GM18951 (cell line): ENCODE measurements around the gene EFCAB8.

Experiments used
- POLR2A ChIP-seq: IDR thresholded peaks from 4 replicates; pipeline ENCODE4 v1.6.1; 2011; ENCODE audit warnings: mild to moderate bottlenecking; ENCODE audit not compliant: insufficient read length, insufficient read depth; ENCODE audit errors: extremely low read depth
- in situ Hi-C: fragments of 300-500 bp; cut with MboI; formaldehyde crosslinking; loops from one replicate; pipeline ENCODE4 v1.12.0; 2022; ENCODE audit warnings: low sequenced_read_pairs, mixed read lengths, inconsistent platforms; ENCODE audit not compliant: unreplicated experiment

The EFCAB8 gene

GRCh38 chr20:32975698-32976674 is 117.3 kb downstream of the EFCAB8 start:
- TF ChIP-seq POLR2A = no peak
- in situ Hi-C loops = no loop called here

- TF ChIP-seq POLR2A = no peak
Measured at GRCh38 chr20:32976746-32977145, 118.0 kb downstream of the EFCAB8 start.

GRCh38 chr20:32977281-32978008 is 118.7 kb downstream of the EFCAB8 start:
- in situ Hi-C loops = no loop called here
- no peak for TF ChIP-seq POLR2A

More at GRCh38 chr20:32976746-32977145, 118.0 kb downstream of the EFCAB8 start:
- in situ Hi-C loops = no loop called here

DNA sequence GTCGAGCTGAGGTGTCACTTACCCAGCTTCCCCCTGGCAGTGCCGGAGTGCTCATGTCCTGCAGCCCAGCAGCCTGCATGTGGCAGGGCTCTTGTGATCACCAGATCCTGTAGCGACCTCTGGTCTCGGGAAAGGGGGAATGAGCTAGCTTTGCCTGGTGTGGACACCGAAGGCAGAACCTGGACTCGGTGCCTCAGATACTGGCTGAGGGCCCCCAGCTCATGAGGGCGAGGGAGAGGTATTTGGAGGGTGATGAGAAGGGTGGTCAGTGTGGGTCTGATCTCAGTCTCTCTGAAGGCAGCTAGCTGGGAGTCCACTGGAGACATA is 119.2 kb downstream of the EFCAB8 start:
- in situ Hi-C loops = no loop called here
- TF ChIP-seq POLR2A = no peak

- TF ChIP-seq POLR2A = no peak
- in situ Hi-C loops = no loop called here
Measured at GRCh38 chr20:32979201-32979998, 120.7 kb downstream of the EFCAB8 start.

- TF ChIP-seq POLR2A = no peak
Measured at GRCh38 chr20:32980131-32980941, 121.6 kb downstream of the EFCAB8 start.

DNA sequence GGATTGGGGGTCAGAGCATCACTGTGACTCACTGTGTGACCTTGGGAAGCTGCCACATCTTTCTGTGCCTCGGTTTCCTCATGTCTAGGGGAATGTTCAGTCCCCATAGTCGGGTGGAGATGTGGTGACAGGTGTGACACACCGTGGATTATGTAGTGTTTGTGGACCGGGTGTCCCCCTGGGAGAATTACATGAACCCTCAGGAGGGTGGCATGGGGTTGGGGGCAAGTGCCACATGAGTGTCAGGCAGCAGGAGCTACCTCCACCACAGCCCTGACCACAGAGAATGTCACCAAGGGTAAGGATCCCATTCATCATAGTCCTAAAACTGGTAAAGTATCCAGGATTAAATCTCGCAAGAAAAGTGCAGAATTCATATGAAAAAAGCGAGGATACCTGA is 122.3 kb downstream of the EFCAB8 start:
- in situ Hi-C loops = no loop called here
- no peak for TF ChIP-seq POLR2A

More at GRCh38 chr20:32980131-32980941, 121.6 kb downstream of the EFCAB8 start:
- in situ Hi-C loops = no loop called here

GRCh38 chr20:32982617-32983458 is 124.1 kb downstream of the EFCAB8 start:
- in situ Hi-C loops = no loop called here
- TF ChIP-seq POLR2A = no peak

DNA sequence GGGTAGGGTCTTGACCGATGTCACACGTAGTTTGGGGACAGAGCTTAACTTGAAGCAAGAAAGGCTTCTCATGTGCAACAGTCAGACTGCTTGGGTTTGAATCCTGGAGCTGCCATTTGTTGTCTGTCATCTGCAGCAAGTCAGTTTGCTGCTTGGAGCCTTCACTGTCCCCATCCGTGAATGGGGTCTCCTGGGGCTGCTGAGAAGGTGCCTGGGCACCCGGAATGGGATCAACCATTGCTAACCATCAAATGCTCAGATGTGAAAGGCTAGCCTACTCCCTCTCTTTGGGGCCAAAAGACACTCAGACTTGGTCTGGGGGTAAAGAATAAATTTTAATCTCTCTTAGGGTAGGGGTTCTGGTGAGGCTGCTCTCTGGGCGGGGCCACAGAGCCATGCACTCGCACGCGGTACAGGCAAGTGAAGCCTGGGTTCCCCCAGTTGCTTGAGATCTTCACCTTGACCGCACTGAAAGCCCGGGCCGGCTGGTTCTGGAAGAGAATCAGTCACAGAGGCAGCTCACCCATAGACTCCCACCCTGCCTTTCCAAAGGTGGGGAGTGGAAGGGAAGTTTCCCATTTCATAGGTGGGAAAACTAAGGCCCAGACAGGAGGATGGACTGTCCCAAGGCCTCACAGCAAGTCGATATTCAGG is 124.9 kb downstream of the EFCAB8 start:
- no peak for TF ChIP-seq POLR2A
- in situ Hi-C loops = no loop called here

- in situ Hi-C loops = no loop called here
Measured at GRCh38 chr20:32984196-32984595, 125.5 kb downstream of the EFCAB8 start.

More at GRCh38 chr20:32984196-32984595, 125.5 kb downstream of the EFCAB8 start:
- no peak for TF ChIP-seq POLR2A
